Stimulated activated CD4-positive, alpha-beta T cell treated with anti-CD3 and anti-CD28 coated beads, Interleukin-4, amount 100 ng/mL, for 24 hours (primary cell): ENCODE measurements around the gene BGLAP.

ENCODE experiments used
- DNase-seq: peaks from one replicate; pipeline ENCODE4 v3.0.0-alpha.2; 2020

Gene BGLAP

DNA sequence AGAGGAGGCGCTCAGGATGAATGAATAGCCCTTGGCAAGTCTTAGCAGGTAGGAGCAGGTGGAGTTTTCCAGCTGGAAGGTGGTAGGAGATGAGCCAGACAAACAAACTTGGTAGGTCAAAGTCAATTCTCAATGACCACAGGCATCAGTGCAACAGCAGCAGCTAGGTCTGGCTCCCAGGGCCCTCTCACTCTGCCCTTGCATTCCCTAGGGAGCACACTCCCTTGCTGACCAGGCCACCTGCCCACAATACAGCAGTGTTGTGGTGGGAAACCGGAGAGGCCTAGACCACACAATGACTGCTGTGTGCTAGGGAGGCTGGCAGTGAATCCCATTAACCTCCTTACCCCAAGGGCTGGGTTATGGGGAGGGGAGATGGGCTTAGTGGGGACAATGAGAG, 18.9 kb downstream of the BGLAP start:
- DNase-seq, result no peak

DNA sequence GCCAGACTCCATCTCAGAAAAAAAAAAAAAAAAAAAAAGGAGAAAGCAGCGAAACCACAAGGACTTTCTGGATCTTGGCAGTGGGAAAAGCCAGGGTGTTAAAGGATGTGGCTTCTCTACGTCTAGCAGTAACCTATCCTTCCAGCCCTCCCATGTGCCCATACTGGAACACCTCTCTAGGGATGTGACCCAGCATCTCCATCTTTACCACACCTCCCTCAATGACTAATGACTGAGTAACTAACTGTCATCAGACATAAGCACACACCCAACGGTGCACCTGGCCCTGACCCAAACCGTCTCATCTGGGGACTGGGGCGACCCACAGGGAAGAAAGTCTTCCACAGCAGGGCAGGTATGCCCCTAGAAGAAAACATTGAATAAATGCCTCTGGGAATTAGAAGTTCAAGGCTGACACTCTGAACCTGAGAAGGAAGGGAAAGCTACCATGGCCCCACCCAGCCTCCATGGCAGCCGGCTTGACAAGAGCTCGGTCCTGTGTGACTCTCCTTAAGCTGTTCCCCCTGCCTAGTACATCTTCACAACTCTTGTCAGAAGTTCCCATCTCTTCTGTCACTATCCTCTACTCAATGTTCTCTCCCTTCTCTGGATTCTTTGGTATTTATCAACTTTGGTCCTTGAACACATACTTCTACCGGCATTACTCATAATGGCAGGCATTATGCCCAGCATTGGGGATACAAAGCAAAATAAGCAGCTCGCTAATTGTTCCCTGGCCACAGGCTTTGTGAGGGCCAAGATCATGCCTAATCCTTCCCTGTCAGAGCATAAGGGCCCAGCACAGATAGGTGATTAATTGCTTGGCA, 20.7 kb downstream of the BGLAP start:
- DNase-seq, result peak; percentile 28

DNA sequence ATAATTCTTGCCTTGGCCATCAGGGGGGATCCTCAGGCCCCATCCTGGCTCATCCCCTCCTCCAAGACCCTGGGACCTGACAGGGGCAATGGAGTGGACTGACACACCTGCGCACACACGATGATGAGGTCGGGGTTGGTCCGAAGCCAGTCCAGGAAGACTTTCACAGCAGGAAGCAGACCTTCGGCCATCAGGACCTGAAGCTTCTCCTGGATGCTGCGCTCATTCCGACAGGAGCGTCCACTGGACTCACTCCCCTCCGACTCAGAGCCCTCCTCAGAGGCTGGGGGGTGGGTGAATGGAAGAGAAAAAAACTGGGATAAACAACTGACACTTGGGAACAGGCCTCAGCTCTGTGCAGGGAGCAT, 21.3 kb downstream of the BGLAP start:
- no peak for DNase-seq

DNA sequence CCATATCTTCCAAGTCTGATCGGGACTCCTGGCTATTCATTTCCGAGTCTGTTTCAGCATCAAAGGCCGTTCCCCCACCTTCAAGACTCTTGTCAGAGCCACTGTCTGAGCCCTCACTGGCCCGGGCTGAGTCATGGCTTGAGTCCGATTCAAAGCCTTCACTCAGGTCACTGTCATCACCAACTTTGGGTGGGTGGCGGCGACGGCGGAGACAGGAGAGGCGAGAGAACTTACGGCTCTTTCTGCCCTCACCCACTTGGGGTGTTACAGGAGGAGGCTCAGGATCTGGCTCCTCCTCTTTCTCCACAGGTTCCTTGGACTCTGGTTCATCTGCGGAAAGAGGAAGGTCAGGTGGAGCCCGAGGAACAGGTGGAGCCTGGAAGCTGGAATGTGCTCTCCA, 24.1 kb downstream of the BGLAP start:
- DNase-seq, result no peak

DNA sequence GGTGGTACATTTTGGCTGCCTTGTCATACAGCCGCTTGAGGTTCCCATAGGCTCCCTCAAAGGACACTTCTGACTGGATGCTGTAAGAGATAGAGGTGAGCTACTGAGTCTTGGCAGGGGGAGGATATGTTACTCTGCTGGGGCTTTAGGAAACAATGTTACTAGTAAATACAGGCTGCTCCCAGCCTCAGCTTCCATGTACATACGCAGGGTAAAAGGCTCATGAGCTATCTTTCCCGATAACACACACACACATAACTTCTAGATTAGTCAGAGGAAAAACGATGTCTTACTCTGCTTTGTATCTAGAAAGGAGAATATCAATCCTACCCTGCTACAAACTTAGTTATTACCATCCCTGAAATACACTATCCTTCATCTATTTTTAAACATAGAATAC, 26.4 kb downstream of the BGLAP start:
- DNase-seq, result no peak

DNA sequence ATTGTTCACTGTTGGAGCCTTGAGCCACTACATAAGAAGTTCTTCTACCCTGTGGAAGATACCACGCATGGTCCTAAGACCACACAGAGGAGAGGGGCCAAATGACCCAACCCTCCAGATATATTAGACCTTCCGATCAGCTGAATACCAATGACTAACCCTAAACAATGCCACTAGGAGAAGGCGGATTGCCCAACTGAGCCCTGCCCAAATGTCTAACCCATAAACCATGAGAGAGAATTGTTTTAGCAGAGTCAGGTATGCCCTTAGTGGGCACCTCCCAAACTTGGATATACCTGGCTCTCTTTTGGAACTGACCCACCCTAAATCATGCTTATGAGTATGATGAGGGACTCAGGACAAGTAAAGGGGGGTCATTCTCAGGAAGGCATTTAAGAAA, 28.3 kb downstream of the BGLAP start:
- DNase-seq, result no peak

DNA sequence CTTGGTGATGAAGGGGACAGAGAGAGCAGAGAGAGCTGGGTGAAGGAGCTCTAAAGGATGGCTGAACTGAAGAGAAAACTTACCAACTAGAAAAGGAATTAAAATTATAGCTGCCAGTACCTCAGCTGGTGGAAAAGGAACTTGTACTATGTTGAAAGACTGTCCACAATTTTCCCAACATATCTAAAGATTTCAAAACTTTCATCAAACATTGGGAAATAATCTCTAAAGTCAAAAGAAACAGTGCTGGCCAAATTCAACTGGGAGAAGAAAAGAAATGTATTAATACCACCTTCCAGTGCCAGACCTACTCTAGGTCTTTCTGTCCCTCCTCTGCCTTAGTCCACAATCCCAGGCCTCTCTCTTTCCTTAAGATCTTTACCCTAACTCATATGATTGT, 34.5 kb downstream of the BGLAP start:
- DNase-seq, result no peak

DNA sequence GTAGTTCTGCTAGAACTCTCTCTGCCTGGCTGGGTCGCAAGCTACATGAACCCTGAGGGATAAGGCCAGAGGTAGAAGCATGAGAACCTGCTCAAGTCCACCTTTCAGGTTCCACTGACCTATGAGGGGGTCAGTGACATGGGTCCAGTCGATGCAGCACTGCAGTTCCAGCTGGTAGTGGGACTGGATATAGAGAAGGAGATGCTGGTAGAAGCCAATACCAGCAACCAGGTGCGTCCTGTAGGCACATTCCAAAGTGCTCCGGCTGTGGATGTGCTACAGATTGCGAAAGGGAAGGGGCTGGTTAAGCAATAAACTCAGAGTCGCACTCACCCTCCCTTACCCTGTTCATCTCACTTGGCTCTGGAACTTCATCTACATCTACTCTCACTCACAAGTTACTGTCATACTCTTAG, 35.0 kb downstream of the BGLAP start:
- DNase-seq, result no peak

DNA sequence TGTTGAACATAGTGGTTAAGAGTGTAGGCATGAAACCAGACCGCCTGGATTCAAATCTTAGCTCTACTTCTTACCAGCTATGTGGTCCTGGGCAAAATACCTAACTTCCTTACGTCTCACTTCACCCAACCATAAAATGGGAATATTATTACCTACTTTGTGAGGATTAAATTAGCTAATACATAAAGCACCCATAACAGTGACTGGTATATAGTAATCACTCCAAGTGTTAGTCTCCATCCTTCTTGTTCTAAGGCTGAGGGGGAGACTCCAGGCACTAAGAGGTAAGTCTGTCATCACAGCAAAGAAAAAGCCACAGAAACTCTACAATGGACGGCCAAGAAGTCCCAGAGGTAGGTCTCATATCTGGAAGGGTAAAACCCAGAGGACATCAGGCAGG, 37.9 kb downstream of the BGLAP start:
- DNase-seq, result no peak

DNA sequence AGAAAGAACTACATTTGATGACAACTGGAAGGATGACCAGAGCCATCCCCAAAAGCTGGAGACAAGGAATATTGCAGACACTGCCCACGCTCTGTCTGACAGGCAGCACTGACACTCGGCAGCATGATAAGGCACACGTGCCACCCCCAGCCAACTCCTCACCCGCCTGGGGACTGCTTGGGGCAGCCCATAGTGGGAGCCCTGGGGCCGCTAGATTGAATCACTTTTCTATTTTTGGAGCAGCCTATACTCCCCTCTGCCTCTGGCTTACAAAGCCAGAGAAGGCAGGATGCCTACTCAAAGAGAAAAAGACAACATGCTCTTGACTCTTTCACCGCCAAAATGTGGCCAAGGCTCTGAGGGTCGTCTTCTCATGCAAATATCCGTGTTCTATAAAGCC, 39.3 kb downstream of the BGLAP start:
- peak; percentile 63 for DNase-seq

DNA sequence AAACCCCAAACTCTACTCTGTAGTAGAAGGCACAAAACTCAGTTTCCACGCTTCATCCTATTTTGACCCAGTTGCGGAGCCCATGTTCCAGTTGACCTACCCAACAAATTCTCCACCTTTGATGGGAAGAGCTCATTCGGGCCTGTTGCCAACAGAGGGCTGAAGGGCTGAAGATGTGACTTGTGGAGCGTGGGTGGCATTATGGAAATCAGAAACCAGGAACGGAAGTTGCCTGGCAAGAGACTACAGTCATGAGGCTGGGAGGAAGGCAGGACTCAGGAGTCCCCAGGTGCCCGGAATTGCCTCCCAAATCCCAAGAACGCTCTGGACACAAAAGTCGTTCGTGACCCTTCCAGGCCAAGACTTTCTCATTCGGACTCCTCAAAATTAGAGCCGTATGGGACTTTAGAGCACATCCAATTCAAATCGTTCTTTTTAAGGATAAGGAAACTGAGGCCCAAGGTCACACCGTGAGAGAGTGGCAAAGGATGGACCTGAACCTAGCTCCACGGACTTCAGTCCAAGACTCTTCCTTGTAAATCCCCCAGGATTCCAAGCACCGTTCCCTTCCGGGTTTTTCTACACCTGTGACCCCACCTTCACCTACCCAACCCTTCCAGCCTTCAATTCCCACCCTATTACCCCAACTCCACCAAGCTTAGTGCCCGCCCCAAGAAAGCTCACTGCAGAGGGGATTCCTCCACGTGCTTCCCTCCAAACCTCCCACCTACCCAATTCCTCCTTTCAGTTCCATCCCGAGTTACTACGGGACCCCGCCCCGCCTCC, 39.9 kb downstream of the BGLAP start:
- DNase-seq, result peak; percentile 39

DNA sequence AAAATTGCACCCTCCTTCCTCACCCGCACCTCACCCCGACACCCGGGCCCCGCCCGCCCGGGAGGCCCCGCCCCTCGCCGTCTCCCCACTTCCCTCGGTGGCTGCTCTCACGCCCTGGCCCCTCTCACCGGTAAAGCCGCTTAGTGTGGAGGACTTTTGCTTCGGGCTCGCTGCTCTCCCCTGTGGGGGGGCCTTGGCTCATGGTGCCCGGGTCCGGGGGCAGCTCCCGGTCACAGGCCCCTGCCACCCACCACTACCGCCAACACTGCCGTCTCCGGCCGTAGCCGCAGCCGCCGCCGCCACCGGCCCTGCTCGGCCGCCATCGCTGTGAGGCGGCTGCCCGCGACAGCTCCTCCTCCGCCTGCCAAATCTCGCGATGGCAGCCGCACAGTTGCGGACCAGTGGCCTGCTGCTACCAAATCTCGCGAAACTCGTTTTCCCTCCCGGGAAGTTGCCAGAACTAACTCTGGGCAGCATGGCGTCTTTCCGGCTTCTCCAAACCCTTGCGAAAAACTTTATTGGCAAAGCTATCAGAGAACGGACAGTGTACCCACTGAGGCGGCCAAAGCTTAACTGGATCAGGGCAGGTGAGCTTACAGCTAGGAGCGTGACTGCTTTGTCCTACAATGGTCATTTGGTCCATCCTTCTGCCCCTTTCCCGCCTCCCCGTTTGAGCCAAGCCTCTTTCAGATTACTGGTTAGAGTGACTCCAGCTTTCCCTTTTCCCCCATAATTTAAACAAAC, 40.7 kb downstream of the BGLAP start, which contains the start of gene SMG5:
Gene SMG5, minus strand, starts transcription at position 347 of the 744 bp plus-strand sequence. Its CDS starts 145 bp downstream, at position 202.
- peak; percentile 97 for DNase-seq

DNA sequence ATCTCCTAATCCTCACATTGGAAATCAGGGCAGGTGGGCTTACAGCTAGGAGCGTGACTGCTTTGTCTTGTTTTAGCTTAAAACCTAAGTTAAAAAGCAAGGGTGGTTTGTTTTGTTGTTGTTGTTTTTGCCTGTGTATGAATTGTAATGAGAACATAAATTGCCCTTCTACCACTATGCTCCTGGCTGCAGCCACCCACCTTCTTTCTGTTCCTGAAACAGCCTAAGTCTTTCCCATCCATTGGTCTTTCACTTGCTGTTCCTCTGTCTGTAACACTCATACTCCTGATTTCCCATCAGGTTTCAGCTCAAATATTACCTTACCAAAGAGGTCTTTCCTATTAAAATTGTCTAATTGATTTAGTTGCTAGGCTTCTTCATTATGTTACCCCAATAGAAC, 41.5 kb downstream of the BGLAP start:
- DNase-seq, result no peak

DNA sequence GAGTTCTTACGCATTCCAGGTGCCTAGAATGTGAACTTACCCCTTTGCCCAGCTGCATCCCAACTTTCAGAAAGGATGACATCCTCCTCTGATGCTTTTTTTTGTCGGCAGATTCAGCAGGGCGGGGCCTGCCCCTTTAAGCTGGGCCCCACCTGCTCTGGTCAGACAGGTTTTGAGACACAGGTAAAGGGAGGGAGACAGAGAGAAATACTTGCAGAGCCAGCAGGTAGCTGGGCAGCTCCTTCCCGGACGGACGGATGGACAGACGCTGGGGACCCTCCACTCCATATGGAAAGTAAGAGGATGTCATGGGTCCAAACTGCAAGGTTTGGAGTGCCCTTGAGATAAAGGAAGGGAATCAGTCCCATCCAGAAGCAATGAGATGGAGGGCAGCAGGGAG, 42.1 kb downstream of the BGLAP start, which contains the start of gene TMEM79:
Gene TMEM79, plus strand, starts transcription at position 214 of the 400 bp plus-strand sequence. CDS start 902 bp downstream, outside the sequence.
- DNase-seq, result no peak

DNA sequence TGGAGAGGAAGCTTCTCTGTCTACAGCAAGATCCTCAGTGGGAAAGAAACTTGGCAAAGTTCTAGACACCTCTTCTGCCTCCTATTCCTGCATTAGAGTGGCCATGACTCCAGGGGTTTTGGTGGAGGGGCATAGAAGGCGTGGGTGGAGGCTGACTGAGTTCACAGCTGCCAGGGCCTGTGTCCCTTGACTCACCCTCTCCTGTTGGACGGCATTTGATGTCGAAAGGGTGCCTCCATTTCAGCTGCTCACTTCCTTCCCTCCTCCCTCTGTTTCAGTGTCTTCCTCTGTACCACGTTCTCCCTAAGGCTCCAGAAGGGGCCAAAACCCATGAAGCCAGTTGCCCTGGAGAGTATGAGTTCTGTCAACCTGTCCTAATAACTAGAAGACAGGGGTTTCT, 42.8 kb downstream of the BGLAP start:
- no peak for DNase-seq

DNA sequence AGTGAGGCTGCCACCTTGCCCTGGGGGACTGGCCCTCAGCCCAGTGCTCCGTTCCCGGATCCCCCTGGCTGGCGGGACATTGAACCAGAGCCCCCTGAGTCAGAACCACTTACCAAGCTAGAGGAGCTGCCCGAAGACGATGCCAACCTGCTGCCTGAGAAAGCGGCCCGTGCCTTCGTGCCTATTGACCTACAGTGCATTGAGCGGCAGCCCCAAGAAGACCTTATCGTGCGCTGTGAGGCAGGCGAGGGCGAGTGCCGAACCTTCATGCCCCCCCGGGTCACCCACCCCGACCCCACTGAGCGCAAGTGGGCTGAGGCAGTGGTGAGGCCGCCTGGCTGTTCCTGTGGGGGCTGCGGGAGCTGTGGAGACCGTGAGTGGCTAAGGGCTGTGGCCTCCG, 43.5 kb downstream of the BGLAP start:
- DNase-seq, result no peak

DNA sequence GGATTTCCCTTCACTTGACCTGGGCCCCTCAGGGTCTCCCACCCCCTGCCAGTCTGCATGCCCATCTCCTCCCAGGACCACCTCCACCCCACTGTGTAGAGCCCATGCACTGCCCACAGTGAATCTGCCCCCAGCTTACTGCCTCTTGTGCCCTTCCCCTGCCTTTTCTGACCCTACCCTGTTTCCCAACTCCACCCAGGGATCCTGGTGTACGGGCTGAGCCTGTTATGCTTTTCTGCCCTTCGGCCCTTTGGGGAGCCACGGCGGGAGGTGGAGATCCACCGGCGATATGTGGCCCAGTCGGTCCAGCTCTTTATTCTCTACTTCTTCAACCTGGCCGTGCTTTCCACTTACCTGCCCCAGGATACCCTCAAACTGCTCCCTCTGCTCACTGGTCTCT, 44.1 kb downstream of the BGLAP start:
- no peak for DNase-seq

DNA sequence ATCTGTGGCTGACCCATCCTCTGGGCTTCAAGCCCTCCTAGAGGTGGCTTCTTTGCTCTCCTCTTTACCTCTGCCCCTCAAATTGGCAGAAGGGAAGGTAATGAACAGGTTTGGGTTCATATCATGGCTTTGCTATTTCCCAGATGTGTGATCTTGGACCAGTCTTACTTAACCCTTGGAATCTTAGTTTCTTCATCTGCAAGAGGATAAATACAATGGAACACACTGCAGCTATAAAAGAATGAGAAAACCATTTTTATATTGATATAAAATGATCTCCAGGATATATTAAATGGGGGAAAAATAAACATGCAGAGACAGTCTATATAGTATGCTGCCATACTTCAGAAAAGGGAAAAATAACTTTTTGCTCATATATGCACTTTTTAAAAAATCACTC, 47.9 kb downstream of the BGLAP start:
- no peak for DNase-seq

DNA sequence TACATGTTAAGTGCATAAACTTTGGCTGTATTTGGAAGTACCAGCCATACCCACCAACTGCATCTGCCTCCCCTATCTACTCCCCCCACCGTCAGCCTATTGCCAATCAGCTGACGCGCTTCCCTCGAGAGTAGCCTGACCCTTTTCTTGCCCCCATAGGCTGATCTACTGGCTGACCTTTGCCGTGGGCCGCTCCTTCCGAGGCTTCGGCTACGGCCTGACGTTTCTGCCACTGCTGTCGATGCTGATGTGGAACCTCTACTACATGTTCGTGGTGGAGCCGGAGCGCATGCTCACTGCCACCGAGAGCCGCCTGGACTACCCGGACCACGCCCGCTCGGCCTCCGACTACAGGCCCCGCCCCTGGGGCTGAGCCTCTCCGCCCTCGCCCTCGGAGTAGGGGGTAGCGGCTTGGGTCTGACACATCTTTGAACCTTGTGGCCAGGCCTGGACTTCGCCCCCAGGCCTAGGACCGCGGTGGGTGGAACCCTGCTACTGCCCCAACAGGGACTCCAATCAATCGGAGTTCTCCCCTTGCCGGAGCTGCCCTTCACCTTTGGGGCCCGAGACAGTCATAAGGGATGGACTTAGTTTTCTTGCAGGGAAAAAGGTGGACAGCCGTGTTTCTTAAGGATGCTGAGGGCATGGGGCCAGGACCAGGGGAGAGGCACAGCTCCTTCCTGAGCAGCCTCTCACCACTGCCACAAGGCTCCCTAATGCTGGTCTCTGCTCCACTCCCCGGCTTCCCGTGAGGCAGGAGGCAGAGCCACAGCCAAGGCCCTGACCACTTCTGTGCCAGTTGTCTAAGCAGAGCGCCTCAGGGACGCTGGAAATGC, 49.5 kb downstream of the BGLAP start:
- DNase-seq, result no peak
